Activated B cell treated with CpG ODN at 0.5 μM for 24 hours (primary cell): ENCODE measurements around the gene DAZAP1. TPM values are rescaled to one million over a fixed set of nuclear protein-coding genes. Genes with fewer than 3 reads are reported as not detected.

Experiments used
- ATAC-seq: fragments of 200-7000 bp; cut with Tn5 transposase; one replicate; pipeline ENCODE4 v1.10.0; 2021; ENCODE audit warnings: low read depth, mild to moderate bottlenecking, moderate library complexity
- CTCF ChIA-PET: fragments of 350-600 bp; sonication (Branson Sonifier 250); formaldehyde crosslinking; loops from one replicate; lab custom pipeline; 2021; ENCODE audit warnings: antibody characterized with exemption; lab: Charles Lee
- POLR2A ChIA-PET: fragments of 350-600 bp; sonication (Branson Sonifier 250); formaldehyde crosslinking; loops from one replicate; lab custom pipeline; 2021; ENCODE audit warnings: antibody characterized with exemption; lab: Charles Lee
- DNase-seq: peaks from one replicate; pipeline ENCODE4 v3.0.0; 2022
- H3K27ac Mint-ChIP-seq: one replicate; pipeline ENCODE4 v1.8.0; 2020; ENCODE audit warnings: mixed read lengths
- H3K27me3 Mint-ChIP-seq: one replicate; pipeline ENCODE4 v1.8.0; 2021; ENCODE audit warnings: mixed read lengths
- H3K36me3 Mint-ChIP-seq: one replicate; pipeline ENCODE4 v1.8.0; 2021; ENCODE audit warnings: low read depth, mixed read lengths
- H3K4me1 Mint-ChIP-seq: one replicate; pipeline ENCODE4 v1.8.0; 2021; ENCODE audit warnings: mixed read lengths
- H3K4me3 Mint-ChIP-seq: one replicate; pipeline ENCODE4 v1.8.0; 2020; ENCODE audit warnings: mild to moderate bottlenecking, mixed read lengths
- H3K9me3 Mint-ChIP-seq: one replicate; pipeline ENCODE4 v1.8.0; 2020; ENCODE audit warnings: mixed read lengths
- CTCF ChIP-seq: fragments of 200-600 bp; IDR thresholded peaks from one replicate; pipeline ENCODE4 v1.8.0; 2022; ENCODE audit warnings: antibody characterized with exemption, mild to moderate bottlenecking
- intact Hi-C: fragments of 100-400 bp; cut with micrococcal nuclease; formaldehyde crosslinking; loops from one replicate; pipeline ENCODE4 v1.15.1; 2024
- total RNA-seq: library from RNA; stranded (reverse); gene quantifications from 2 replicates; pipeline ENCODE4 v1.2.3, GENCODE V29; 2022

The DAZAP1 gene
- 177 and 195 TPM in 2 replicates for total RNA-seq

- Mint-ChIP-seq H3K27ac (peak within 1 kb of the TSS; percentile 84), H3K27me3 (peaks cover 4% of the 10 kb centered on the region), H3K4me1 (peaks cover 47% of the 10 kb centered on the region), H3K4me3 (peak within 1 kb of the TSS; percentile 88), H3K36me3 (peaks cover 26% of the 10 kb centered on the region), H3K9me3 (no peaks in the 10 kb centered on the region)
- POLR2A ChIA-PET: interaction anchor here (1.2 kb wide), 1 partner anchor 155 kb away, joined by 4 read pairs; no protein-coding TSS in a partner anchor
- CTCF ChIA-PET: no interaction called here
- DNase-seq (no peak), ATAC-seq (no peak)
- TF ChIP-seq CTCF: no peak
- intact Hi-C loops: loop anchor here (1.0 to 10.0 kb wide), 11 partner anchors 24 to 835 kb away; partner anchors contain the start of genes BSG, C19orf25, CIRBP and MBD3
Observed at GRCh38 chr19:1407528-1408299, at the start of gene DAZAP1. DAZAP1 (plus strand) TSS chr19:1407586; CDS start chr19:1407774, 188 bp downstream.

- no peak for TF ChIP-seq CTCF
- DNase-seq (no peak), ATAC-seq (no peak)
- Mint-ChIP-seq H3K4me3 (no peak overlapping the region), H3K36me3 (peaks cover 68% of the 10 kb centered on the region), H3K27me3 (no peaks in the 10 kb centered on the region), H3K27ac (no peak overlapping the region), H3K4me1 (peaks cover 47% of the 10 kb centered on the region), H3K9me3 (no peaks in the 10 kb centered on the region)
- intact Hi-C loops: no loop called here
- CTCF ChIA-PET: no interaction called here
- POLR2A ChIA-PET: interaction anchor here (0.5 kb wide), 1 partner anchor 102 kb away, joined by 5 read pairs; no protein-coding TSS in a partner anchor
Observed at GRCh38 chr19:1360126-1360817, 47.1 kb upstream of the DAZAP1 start.

- H3K4me1 Mint-ChIP-seq: peaks cover 41% of the 10 kb centered on the region
- H3K36me3 Mint-ChIP-seq: peaks cover 66% of the 10 kb centered on the region
- no peak overlapping the region for H3K27ac Mint-ChIP-seq
- no peak overlapping the region for H3K4me3 Mint-ChIP-seq
- no peaks in the 10 kb centered on the region for H3K9me3 Mint-ChIP-seq
- TF ChIP-seq CTCF: no peak
- intact Hi-C loops: no loop called here
- DNase-seq (no peak), ATAC-seq (no peak)
- H3K27me3 Mint-ChIP-seq: no peaks in the 10 kb centered on the region
- ChIA-PET CTCF (no interaction called here), POLR2A (interaction anchor here (0.5 kb wide), 1 partner anchor 102 kb away, joined by 5 read pairs; no protein-coding TSS in a partner anchor)
Observed at GRCh38 chr19:1360818-1361461, 46.4 kb upstream of the DAZAP1 start.

- H3K27ac Mint-ChIP-seq: no peak overlapping the region
- H3K27me3 Mint-ChIP-seq: no peaks in the 10 kb centered on the region
- TF ChIP-seq CTCF: no peak
- intact Hi-C loops: no loop called here
- peak; percentile 51 for ATAC-seq
- H3K9me3 Mint-ChIP-seq: no peaks in the 10 kb centered on the region
- ChIA-PET CTCF (no interaction called here), POLR2A (no interaction called here)
- no peak for DNase-seq
- H3K4me1 Mint-ChIP-seq: peaks cover 36% of the 10 kb centered on the region
- H3K4me3 Mint-ChIP-seq: no peak overlapping the region
- H3K36me3 Mint-ChIP-seq: peaks cover 67% of the 10 kb centered on the region
Observed at GRCh38 chr19:1361601-1362386, 45.6 kb upstream of the DAZAP1 start.
